H4 (cell line): Measurements from ENCODE around the gene TMEM182. TPM values are rescaled to one million over a fixed set of nuclear protein-coding genes. Genes with fewer than 3 reads are reported as not detected.
A peak's percentile ranks its signal among the peaks of the same experiment; 100 is the strongest.

ENCODE experiments used
- DNase-seq: peaks from one replicate; pipeline ENCODE4 v3.0.0-alpha.2; 2015; ENCODE audit warnings: low spot score
- total RNA-seq: library from RNA; depleted of rRNA; stranded (reverse); fragments of >200 nt; shearing (Covaris generic); gene quantifications from 2 replicates; pipeline ENCODE4 v1.2.3, GENCODE V29; 2014

TMEM182 gene
- total RNA-seq, 1 experiment from 2014 or later = 4.5 TPM

GRCh38 chr2:102801098-102801718, 39.4 kb downstream of the TMEM182 start:
- no peak for DNase-seq

- no peak for DNase-seq
These were observed 40.2 kb downstream of the TMEM182 start for GRCh38 chr2:102801858-102802699.

GRCh38 chr2:102803041-102803896, 41.4 kb downstream of the TMEM182 start:
- no peak for DNase-seq

- no peak for DNase-seq
These were observed 42.0 kb downstream of the TMEM182 start for GRCh38 chr2:102803897-102804217.

- peak; percentile 60 for DNase-seq
These were observed 44.5 kb downstream of the TMEM182 start for GRCh38 chr2:102806250-102806837.

GRCh38 chr2:102809291-102810189, 47.7 kb downstream of the TMEM182 start:
- DNase-seq = no peak

GRCh38 chr2:102815285-102815684, 53.5 kb downstream of the TMEM182 start:
- no peak for DNase-seq

GRCh38 chr2:102826904-102827303, 65.1 kb downstream of the TMEM182 start:
- peak; percentile 79 for DNase-seq

GRCh38 chr2:102832789-102833188, 71.0 kb downstream of the TMEM182 start:
- no peak for DNase-seq

- no peak for DNase-seq
These were observed 72.9 kb downstream of the TMEM182 start for GRCh38 chr2:102834523-102835273.

GRCh38 chr2:102837626-102838198, 75.9 kb downstream of the TMEM182 start:
- no peak for DNase-seq

- DNase-seq = peak; percentile 11
These were observed 78.0 kb downstream of the TMEM182 start for GRCh38 chr2:102839668-102840388.

GRCh38 chr2:102841107-102841840, 79.4 kb downstream of the TMEM182 start:
- peak; percentile 48 for DNase-seq

- no peak for DNase-seq
These were observed 82.1 kb downstream of the TMEM182 start for GRCh38 chr2:102843764-102844443.

GRCh38 chr2:102844911-102845310, 83.1 kb downstream of the TMEM182 start:
- DNase-seq = no peak

GRCh38 chr2:102848366-102848839, 86.6 kb downstream of the TMEM182 start:
- DNase-seq = peak; percentile 91

- no peak for DNase-seq
These were observed 89.1 kb downstream of the TMEM182 start for GRCh38 chr2:102850888-102851287.

GRCh38 chr2:102852867-102853266, 91.0 kb downstream of the TMEM182 start:
- DNase-seq = no peak
